PC-3 (cell line): Measurements from ENCODE around the gene ULBP2.

Experiments
- CTCF ChIP-seq: fragments of 300-600 bp; sonication (generic); conservative IDR thresholded peaks from 2 replicates; pipeline ENCODE4 v1.5.1; 2017; ENCODE audit warnings: antibody characterized with exemption, low read depth, mild to moderate bottlenecking, low read length
- EZH2 ChIP-seq: fragments of 300-600 bp; sonication (generic); IDR thresholded peaks from one replicate; pipeline ENCODE4 v1.6.1; 2017; ENCODE audit warnings: antibody characterized with exemption, mild to moderate bottlenecking, low read length; ENCODE audit not compliant: unreplicated experiment
- EZH2phosphoT487 ChIP-seq: fragments of 300-600 bp; sonication (generic); IDR thresholded peaks from 2 replicates; pipeline ENCODE4 v1.6.1; 2018; ENCODE audit warnings: mild to moderate bottlenecking, antibody characterized with exemption, low read length, borderline replicate concordance

- TF ChIP-seq EZH2: no peak
- no peak for TF ChIP-seq CTCF
- no peak for TF ChIP-seq EZH2phosphoT487
Measured at GRCh38 chr6:149913540-149914240, 28.1 kb upstream of the ULBP2 start.
